Tibial nerve (tissue), 4 donors: ENCODE results near the gene PFKFB2.

Experiments
- EP300 ChIP-seq, 2 donors: sonication (generic); formaldehyde crosslinking; IDR thresholded peaks; one replicate each; pipeline ENCODE4 v1.6.1; 2017; ENCODE audit warnings: antibody characterized with exemption in 2 of 2, mild to moderate bottlenecking in 1 of 2
- POLR2A ChIP-seq, 2 donors: fragments of 450-650 bp; IDR thresholded peaks; one replicate each; pipeline ENCODE4 v1.6.1; 2017; ENCODE audit warnings: antibody characterized with exemption in 2 of 2, mild to moderate bottlenecking in 2 of 2, moderate library complexity in 2 of 2
- TF ChIP-seq, protein P1 (sequence below), 5 experiments: fragments of 200-600 bp in 3 of 5; fragments of 450-650 bp in 2 of 5; sonication (generic) in 3 of 5; IDR thresholded peaks; one replicate each; pipeline ENCODE4 v1.5.1; 2016 to 2019; ENCODE audit warnings: antibody characterized with exemption in 5 of 5, mild to moderate bottlenecking in 3 of 5, moderate library complexity in 2 of 5

DNA sequence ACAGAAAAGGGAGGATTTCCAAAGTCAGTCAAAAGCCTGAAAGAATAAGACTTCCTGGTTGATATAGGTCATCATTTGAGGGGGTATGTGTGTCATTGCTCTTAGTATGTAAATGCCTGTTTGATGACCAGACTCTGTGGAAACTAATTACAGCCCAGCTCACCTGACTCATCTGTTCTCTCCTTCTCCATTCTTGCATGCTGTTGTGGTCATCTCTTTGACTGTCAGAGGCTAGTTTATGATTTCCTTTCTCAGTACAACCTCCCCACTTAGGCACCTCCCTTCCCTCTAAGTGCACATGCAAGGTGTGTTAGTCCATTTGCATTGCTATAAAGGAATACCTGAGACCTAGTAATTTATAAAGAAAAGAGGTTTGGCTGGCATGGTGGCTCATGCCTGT, 18.1 kb upstream of the PFKFB2 start:
- TF ChIP-seq, protein P1, sequence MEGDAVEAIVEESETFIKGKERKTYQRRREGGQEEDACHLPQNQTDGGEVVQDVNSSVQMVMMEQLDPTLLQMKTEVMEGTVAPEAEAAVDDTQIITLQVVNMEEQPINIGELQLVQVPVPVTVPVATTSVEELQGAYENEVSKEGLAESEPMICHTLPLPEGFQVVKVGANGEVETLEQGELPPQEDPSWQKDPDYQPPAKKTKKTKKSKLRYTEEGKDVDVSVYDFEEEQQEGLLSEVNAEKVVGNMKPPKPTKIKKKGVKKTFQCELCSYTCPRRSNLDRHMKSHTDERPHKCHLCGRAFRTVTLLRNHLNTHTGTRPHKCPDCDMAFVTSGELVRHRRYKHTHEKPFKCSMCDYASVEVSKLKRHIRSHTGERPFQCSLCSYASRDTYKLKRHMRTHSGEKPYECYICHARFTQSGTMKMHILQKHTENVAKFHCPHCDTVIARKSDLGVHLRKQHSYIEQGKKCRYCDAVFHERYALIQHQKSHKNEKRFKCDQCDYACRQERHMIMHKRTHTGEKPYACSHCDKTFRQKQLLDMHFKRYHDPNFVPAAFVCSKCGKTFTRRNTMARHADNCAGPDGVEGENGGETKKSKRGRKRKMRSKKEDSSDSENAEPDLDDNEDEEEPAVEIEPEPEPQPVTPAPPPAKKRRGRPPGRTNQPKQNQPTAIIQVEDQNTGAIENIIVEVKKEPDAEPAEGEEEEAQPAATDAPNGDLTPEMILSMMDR (IDR thresholded peaks at IDR 0.05) = no peak
- TF ChIP-seq EP300 (IDR thresholded peaks at IDR 0.05) (no peak), POLR2A (IDR thresholded peaks at IDR 0.05) (no peak)
